Measurements from ENCODE around the gene REXO2. TPM values are rescaled to one million over a fixed set of nuclear protein-coding genes. Genes with fewer than 3 reads are reported as not detected.

REXO2 gene
- 100 to 112 TPM (median 109 TPM) in 5 replicates for total RNA-seq (2022; extraction: Qiagen RNA extraction; ENCODE audit: low read depth)

DNA sequence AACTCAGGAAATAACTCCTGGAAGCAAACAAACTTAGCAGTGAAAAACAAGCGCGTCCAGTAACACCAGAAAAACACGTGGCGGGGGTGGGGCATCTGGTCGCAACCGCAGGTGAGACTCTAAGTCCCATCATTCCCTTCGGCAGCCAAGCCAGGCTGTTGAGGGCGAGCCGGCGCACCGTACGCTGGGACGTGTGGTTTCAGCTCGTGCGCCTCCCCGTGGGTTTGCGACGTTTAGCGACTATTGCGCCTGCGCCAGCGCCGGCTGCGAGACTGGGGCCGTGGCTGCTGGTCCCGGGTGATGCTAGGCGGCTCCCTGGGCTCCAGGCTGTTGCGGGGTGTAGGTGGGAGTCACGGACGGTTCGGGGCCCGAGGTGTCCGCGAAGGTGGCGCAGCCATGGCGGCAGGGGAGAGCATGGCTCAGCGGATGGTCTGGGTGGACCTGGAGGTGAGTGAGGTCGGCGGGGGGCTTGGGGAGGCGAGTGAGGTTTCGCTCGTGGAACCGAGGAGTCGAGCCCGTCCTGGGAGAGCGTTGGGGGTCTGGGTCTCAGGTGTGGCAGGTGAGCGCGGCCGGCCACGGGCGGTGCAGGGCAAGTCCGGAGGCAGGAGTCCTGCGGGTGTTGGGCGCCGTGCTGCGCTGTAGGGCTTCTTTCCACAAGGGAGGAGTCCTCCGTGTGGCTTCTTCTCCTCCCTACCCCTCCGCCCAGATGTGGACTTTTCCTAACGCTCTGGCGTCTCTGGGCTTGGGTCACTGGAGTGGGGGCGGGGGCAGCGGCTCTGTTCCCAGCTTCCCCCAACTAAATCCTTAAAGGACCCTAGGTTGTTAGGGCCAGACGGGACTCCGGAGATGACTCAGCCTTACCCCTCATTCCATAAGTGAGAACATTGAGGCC lies at the start of gene REXO2:
Gene REXO2, plus strand, starts transcription at position 239 of the 892 bp plus-strand sequence. Its CDS starts 62 bp downstream, at position 301.

DNA sequence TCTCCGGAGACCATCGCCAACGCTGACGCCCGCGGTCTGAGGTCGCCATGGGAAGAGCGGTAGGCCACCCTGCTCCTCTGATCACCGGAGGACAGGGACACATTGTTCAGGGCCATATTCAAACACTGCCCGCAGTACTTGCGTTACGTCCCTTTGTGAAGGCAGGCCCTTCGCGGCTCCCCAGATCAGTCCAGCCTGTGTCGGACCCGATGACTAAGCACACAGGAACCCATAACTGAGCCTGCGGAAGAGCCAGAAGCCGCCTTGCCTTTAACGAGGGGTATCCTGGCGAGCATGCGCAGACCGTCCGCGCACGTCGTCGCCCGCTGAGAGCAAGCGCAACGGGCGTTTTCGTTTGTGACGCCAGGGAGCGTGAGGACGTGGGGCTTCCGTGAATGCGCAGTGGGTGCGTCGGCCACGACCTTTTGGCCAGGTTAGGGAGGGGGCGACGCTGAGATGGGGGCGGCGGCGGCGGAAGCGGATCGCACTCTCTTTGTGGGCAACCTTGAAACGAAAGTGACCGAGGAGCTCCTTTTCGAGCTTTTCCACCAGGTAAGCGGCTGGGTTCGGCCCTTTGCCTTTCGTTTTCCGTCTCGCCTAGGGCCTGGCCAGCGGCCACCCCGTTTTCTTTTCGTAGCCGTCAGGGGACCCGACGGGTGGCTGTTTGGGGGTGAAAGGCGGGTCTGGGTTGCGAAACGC lies 38.9 kb upstream of the REXO2 start, which contains the start of the genes C11orf71 and RBM7:
Gene C11orf71, minus strand, starts transcription at position 296 of the 699 bp plus-strand sequence. Its CDS starts 180 bp downstream, at position 116.
Gene RBM7, plus strand, starts transcription at position 451 of the 699 bp plus-strand sequence. Its CDS starts 6 bp downstream, at position 457.

Other genes starting within 250 kb of the REXO2 start
- gene NNMT, start 143.1 kb upstream of the REXO2 start, total RNA-seq (2022; extraction: Qiagen RNA extraction; ENCODE audit: low read depth) = 326 to 379 TPM (median 367 TPM) in 5 replicates
- gene C11orf71, start 39.0 kb upstream of the REXO2 start, total RNA-seq (2022; extraction: Qiagen RNA extraction; ENCODE audit: low read depth) = 2.0 to 5.4 TPM (median 3.7 TPM) in 5 replicates
- 19.0 to 30.0 TPM (median 26.7 TPM) in 5 replicates for gene RBM7, start 38.8 kb upstream of the REXO2 start, total RNA-seq (2022; extraction: Qiagen RNA extraction; ENCODE audit: low read depth)
- not detected in 5 replicates for gene NXPE1, start 120.4 kb downstream of the REXO2 start, total RNA-seq (2022; extraction: Qiagen RNA extraction; ENCODE audit: low read depth)
- not detected in 5 replicates for gene NXPE4, start 156.3 kb downstream of the REXO2 start, total RNA-seq (2022; extraction: Qiagen RNA extraction; ENCODE audit: low read depth)
- not detected in 5 replicates for gene NXPE2, start 239.1 kb downstream of the REXO2 start, total RNA-seq (2022; extraction: Qiagen RNA extraction; ENCODE audit: low read depth)

Measured in A549 treated with GW870086 at 1 μM for 4 hours (cell line).